Fibroblast of the conjunctiva (primary cell): ENCODE data around the gene PAOX.
"Not testable (repeated sequence)": the region's sequence is repeated elsewhere in the genome, so short reads cannot be mapped to it uniquely, and the experiment has no call there.

ENCODE experiments used
- DNase-seq: peaks from one replicate; pipeline ENCODE4 v3.0.0-alpha.2; 2010; ENCODE audit warnings: low read depth

Gene PAOX

GRCh38 chr10:133405844-133406527 is 26.9 kb downstream of the PAOX start:
- no peak for DNase-seq

DNA sequence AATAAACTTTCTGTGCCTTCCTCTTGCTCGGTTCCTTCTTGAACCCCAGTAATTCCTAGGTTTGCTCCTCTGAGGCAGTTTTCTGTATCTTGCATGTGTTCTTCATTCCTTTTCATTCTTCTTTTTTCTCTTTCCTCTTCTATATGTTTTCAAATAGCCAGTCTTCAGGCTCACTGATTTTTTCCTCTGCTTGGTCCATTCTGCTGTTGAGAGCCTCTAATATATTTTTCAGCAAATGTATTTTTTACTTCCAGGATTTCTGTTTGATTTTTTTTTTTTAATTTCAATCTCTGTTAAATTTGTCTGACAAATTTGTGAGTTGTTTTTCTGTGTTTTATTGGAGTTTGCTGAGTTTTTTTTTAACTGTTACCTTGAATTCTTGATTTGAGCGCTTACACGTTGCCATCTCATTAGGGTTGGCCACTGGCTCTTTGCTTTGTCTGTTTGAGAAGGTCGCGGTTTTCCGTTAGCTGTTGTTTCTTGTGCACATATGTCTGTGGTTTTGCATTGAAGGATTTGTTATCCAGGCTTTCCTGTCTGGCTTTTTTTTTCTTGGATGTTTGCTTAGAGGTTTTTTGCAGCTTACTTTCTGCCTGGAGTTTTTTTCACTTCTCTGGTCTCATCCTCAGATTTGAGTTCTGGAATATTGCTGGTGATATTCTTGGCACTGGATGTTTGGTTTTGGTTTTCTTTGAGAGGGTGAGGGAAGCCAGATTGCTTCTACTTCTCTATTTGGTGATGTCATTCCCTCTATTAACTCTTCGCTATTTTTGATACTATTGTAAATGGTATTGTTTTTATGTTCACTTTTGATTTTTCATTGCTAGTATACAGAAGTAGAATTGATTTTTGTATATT is 32.7 kb downstream of the PAOX start:
- DNase-seq: no peak

GRCh38 chr10:133412381-133412711 is 33.3 kb downstream of the PAOX start:
- no peak for DNase-seq

DNA sequence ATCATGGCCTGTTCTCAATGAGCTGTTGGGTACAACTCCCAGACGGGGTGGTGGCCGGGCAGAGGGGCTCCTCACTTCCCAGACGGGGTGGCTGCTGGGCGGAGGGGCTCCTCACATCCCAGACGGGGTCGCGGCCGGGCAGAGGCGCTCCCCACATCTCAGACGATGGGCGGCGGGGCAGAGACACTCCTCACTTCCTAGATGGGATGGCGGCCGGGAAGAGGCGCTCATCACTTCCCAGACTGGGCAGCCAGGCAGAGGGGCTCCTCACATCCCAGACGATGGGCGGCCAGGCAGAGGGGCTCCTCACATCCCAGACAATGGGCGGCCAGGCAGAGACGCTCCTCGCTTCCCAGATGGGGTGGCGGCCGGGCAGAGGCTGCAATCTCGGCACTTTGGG is 35.3 kb downstream of the PAOX start:
- DNase-seq: not testable (repeated sequence)

GRCh38 chr10:133415752-133416151 is 36.7 kb downstream of the PAOX start:
- DNase-seq: no peak

DNA sequence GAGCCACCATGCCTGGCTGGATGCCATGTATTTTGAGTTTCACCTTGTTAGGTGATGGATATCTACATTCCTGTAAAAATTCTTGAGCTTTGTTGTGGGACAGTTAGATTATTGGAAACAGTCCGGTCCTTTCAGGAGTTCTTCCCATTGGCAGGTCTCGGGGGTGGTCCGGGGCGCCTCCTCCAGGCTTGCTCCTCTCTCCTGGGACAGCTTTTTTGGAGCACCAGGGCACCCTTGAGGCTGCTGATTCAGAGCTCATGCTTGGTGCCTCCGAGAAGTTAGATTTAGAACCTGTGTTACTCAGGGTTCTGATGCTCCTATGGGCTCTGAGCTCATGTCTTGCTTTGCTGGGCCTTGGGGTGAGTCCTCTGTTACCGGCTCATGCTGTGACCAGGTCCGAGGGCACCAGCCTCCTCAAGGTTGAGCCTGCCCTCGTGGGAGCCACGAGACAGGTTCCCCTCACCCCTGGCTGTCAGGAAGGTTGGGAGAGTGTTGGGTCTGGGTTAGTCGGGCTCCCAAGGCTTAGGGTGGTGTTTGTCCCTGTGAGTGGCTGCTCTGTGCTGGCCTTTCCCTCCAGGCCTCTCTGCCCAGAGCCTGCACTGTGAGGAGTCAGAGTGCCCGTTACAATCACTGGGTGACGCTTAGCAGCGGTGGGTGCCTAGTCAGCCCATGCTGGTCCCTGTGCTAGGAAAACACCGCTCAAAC is 39.4 kb downstream of the PAOX start:
- no peak for DNase-seq

- DNase-seq: no peak
Measured at GRCh38 chr10:133419211-133419950, 40.3 kb downstream of the PAOX start.

- no peak for DNase-seq
Measured at GRCh38 chr10:133420028-133420427, 41.0 kb downstream of the PAOX start.

DNA sequence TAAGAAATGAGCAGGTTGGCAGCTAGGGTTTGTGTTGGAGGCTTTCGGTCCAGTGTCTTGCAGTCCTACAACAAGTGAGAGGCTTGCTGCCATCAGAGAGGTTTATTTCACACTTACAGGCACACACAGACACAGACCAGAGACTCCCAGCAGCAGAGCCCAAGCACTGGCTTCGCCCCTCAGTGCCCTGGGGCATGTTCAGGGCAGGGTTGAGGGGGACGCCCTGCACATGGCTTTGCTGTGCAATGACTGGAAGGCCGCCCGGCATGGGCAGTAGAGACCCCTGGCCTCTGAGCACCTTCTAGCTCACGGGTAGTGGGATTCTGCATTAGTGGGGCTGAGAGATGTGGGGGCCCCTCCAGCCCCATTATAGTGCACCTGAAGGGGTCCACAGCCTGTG is 41.5 kb downstream of the PAOX start:
- no peak for DNase-seq

GRCh38 chr10:133421336-133422222 is 42.5 kb downstream of the PAOX start:
- DNase-seq: no peak

GRCh38 chr10:133422223-133422806 is 43.3 kb downstream of the PAOX start:
- no peak for DNase-seq

GRCh38 chr10:133422807-133423771 is 44.0 kb downstream of the PAOX start:
- DNase-seq: no peak

- DNase-seq: not testable (repeated sequence)
Measured at GRCh38 chr10:133424102-133424501, 45.0 kb downstream of the PAOX start.

DNA sequence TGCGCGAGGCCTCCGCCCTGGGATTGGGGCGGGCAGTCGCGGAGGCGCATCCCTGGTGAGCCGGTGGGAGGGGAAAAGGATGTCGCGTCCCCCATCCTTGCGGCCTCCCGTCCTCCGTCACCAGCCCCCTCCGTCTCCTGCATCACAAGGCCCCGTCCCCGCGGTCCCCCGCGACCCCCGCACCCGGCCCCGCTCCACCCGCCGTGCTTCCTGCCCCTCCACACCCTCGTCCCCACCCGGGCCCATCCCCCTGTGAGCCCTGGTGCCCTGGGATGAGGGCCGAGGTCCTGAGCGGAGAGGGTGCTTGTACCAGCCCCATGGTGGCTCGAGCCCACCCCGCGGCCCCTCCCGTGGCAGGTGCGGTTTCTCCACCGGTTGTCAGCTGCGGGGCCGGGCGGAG is 45.5 kb downstream of the PAOX start, which contains the start of gene SPRN:
Gene SPRN (minus strand): TSS at position 25 of the 400 bp plus-strand sequence. CDS start 944 bp downstream, outside the sequence.
- not testable (repeated sequence) for DNase-seq

DNA sequence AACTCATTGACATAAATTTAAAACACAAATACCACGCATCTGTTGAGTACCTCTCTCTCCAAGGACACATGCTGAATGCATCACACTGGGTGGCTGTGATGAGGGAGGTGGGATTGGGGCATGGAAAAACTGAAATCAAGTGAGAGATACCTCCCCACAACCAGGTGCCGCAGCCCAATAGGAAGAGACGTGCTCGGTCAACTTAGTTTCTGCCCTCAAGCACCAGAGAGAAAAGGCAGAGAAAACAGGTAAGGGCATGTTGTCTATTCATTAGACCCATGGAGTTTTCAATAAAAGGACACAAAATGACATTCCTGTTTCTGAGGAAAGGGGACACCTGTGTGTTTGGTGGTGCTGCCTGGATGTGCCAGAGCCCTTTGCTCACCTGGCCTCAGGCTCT is 50.5 kb downstream of the PAOX start:
- not testable (repeated sequence) for DNase-seq

DNA sequence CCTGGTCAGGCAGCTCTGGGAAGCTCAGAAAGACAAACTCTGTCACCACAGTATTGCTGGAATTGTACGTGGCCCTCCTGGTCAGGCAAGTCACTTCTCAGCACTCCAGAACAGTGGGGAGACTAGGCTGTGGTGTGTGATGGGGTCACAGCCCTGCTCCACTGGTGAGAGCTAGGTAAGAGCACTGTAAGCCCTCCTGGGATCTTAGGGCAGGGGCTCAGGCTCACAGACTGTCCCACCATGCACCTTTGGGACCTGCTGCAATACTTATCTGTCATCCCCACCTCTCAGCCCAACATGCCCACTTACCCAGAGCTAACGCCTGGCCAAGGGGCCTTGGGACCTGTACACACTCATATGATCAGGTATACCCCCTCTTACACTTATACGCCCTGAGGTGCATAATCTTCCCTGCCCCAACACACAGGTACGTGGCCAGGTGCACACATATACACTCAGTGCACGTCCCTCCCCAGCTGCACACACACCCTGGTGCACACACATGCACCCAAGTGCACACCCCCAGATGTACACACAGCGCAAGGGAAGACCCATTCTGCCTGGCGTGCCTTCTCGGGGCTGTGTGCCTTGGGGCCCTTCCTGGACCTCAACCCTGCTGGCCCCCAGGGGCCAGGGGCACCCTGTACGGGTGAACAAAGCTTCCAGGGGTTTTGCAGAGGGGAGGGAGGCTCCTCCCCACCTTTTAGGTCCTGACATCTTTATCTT is 53.0 kb downstream of the PAOX start:
- not testable (repeated sequence) for DNase-seq

DNA sequence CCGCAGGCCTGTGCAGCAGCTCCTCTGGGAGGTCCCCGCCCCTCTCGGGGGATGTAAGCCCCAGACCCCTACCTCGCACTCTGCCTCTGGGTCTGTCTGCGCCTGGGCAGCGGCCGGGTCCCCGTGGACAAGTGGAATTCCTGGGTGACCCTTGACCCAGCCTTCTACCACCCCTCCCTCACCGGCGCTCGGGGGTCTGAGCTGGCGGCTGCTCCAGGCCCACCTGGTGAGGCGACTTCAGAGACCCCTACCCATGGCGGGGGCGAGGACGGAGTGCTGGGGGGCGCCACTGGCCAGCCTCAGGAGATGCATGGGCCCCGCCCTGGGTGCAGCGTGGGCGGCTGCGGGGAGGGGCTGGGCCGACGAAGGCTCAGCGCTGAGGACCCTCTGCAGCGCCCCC is 53.7 kb downstream of the PAOX start:
- not testable (repeated sequence) for DNase-seq

DNA sequence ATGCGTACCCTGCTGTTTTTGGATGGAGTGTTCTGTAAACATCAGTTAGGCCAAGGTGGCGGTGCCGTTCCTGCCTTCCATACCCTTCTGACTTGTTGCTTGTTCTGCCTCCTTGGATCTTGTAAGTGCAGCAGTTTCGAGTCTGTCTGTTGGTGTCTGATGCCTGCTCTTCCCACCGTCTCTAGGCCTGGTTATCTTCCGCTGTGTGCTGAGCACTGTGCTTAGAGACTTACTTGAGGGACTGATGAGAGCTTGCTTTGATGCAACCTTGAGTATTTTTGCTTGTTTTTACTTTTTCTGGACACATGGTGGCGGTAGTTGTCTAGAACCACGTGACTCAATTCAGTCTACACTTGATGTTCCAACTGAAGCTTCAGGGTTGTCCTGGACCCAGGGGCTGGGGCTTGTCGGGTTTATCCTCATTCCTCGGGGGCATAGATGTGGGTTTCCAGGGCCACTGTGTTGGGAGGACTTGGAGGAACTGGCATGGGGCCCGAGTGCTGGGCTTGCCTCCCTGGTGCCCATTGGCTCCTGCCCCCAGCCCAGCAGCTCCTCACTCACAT is 59.7 kb downstream of the PAOX start:
- DNase-seq: no peak
